HepG2 (cell line): ENCODE measurements around the gene MRPL14. TPM values are rescaled to one million over a fixed set of nuclear protein-coding genes. Genes with fewer than 3 reads are reported as not detected.

Experiments used
- DPF2 ChIP-seq: sonication (generic); formaldehyde crosslinking; IDR thresholded peaks from 2 replicates; pipeline ENCODE4 v1.4.0; 2020; ENCODE audit warnings: mild to moderate bottlenecking, low read depth, missing genetic modification reagents, borderline replicate concordance
- ESRRA ChIP-seq: sonication (generic); formaldehyde crosslinking; IDR thresholded peaks from 2 replicates; pipeline ENCODE4 v1.5.1; 2020; ENCODE audit warnings: mild to moderate bottlenecking, low read depth, missing genetic modification reagents
- KLF16 ChIP-seq, 2 experiments: sonication (generic) in 1 of 2; formaldehyde crosslinking in 1 of 2; IDR thresholded peaks; 2 replicates each; pipeline versions ENCODE4 v1.6.1 to v1.8.0; 2016 to 2023; ENCODE audit warnings: missing genetic modification reagents in 2 of 2, missing compliant biosample characterization in 1 of 2
- ZFYVE20 ChIP-seq: sonication (generic); formaldehyde crosslinking; IDR thresholded peaks from 2 replicates; pipeline ENCODE4 v1.8.0; 2023; ENCODE audit warnings: low read depth, mild to moderate bottlenecking, moderate library complexity, missing genetic modification reagents, borderline replicate concordance
- ZNF549 ChIP-seq: sonication (generic); formaldehyde crosslinking; IDR thresholded peaks from 2 replicates; pipeline ENCODE4 v1.5.0; 2020; ENCODE audit warnings: missing genetic modification reagents
- polyA plus RNA-seq, 8 experiments: library from polyadenylated mRNA; depleted of rRNA in 3 of 8; stranded (reverse) in 7 of 8; unstranded in 1 of 8; fragments of >200 nt; fragmentation: Illumina TruSeq in 4 of 8; extraction: Trizol in 4 of 8; gene quantifications; 2 replicates each; pipeline versions ENCODE4 v1.2.1 to v1.2.3, GENCODE V29; 2011 to 2016; ENCODE audit warnings: low read depth in 4 of 8, missing spikeins in 1 of 8, mixed read lengths in 1 of 8; ENCODE audit not compliant: insufficient read depth in 1 of 8
- total RNA-seq, 5 experiments: library from RNA; depleted of rRNA; stranded (reverse); fragments of >200 nt; fragmentation: Illumina TruSeq; extraction: Trizol; gene quantifications; 2 replicates each; pipeline ENCODE4 v1.2.3, GENCODE V29; 2016; ENCODE audit warnings: low read depth in 1 of 5
- TF ChIP-seq, protein P1 (sequence below): sonication (generic); formaldehyde crosslinking; IDR thresholded peaks from 2 replicates; pipeline ENCODE4 v1.5.1; 2020; ENCODE audit warnings: missing genetic modification reagents, mild to moderate bottlenecking, borderline replicate concordance
- TF ChIP-seq, protein P2 (sequence below): sonication (generic); formaldehyde crosslinking; IDR thresholded peaks from 2 replicates; pipeline ENCODE4 v1.4.0; 2020; ENCODE audit warnings: missing genetic modification reagents, borderline replicate concordance
- TF ChIP-seq, protein P3 (sequence below): sonication (generic); formaldehyde crosslinking; IDR thresholded peaks from 2 replicates; pipeline ENCODE4 v1.8.1; 2022; ENCODE audit warnings: low read depth, mild to moderate bottlenecking, missing genetic modification reagents
- TF ChIP-seq, protein P4 (sequence below): sonication (generic); formaldehyde crosslinking; IDR thresholded peaks from 2 replicates; pipeline ENCODE4 v1.5.0; 2020; ENCODE audit warnings: missing genetic modification reagents
- TF ChIP-seq, protein P5 (sequence below): IDR thresholded peaks from 2 replicates; pipeline ENCODE4 v1.6.1; 2016; ENCODE audit warnings: low read depth, missing genetic modification reagents, missing compliant biosample characterization

The MRPL14 gene
- total and polyA plus RNA-seq, 2 of the 13 experiments (the other 11 are each of a cell fraction or from before 2014, with no cell fraction given), result 157 to 178 TPM

DNA sequence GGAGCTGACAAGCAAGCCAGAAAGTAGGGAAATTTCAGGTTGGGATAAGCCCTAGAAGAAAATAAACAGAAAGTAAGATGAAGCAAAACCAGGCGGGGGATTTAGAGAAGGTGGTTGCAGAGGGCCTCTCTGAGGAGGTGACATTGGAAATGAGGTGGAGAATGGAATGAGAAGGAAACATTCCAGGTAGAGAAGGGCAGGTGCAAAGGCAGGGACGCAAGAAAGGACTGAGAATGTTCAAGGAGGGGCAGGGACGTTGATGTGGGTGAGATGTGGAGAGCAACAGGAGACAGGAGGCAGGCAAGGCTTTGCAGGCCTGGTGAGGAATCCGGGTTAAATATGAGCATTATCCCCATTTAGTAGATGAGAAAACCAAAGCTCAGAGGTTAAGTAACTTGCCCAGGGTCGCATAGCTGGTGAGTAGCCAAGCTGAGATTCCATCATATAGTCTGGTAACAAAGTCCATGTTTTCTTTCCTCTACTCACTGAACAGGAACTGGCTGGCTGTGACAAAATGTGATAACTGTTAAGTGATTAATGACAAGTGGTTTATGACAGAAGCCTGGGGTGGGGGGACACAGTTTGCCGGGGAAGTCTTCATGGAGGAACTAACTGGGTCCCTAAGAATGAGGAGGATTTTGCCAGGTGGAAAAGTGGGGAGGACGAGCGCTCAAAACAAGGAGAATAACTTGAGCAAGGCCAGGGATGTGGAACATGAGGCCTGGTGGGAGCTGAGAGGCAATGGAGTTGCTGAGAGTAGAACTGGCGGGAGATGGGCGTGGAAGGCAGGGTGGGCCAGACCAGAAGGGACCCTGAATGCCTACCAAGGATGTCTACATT lies 32.6 kb downstream of the MRPL14 start (continued):
- TF ChIP-seq, protein P1, sequence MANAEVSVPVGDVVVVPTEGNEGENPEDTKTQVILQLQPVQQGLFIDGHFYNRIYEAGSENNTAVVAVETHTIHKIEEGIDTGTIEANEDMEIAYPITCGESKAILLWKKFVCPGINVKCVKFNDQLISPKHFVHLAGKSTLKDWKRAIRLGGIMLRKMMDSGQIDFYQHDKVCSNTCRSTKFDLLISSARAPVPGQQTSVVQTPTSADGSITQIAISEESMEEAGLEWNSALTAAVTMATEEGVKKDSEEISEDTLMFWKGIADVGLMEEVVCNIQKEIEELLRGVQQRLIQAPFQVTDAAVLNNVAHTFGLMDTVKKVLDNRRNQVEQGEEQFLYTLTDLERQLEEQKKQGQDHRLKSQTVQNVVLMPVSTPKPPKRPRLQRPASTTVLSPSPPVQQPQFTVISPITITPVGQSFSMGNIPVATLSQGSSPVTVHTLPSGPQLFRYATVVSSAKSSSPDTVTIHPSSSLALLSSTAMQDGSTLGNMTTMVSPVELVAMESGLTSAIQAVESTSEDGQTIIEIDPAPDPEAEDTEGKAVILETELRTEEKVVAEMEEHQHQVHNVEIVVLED (CRISPR knock-in tag), result peak; percentile 71
- TF ChIP-seq ZNF549 (CRISPR knock-in tag) (no peak), DPF2 (CRISPR knock-in tag) (peak; percentile 95), KLF16 (CRISPR knock-in tag; IDR thresholded peaks at IDR 0.05) (peak in 1 of 2 experiments; percentile 62; a peak in 1 of 4 replicates), ESRRA (CRISPR knock-in tag) (peak; percentile 99), ZFYVE20 (CRISPR knock-in tag) (no peak)
- TF ChIP-seq, protein P2, sequence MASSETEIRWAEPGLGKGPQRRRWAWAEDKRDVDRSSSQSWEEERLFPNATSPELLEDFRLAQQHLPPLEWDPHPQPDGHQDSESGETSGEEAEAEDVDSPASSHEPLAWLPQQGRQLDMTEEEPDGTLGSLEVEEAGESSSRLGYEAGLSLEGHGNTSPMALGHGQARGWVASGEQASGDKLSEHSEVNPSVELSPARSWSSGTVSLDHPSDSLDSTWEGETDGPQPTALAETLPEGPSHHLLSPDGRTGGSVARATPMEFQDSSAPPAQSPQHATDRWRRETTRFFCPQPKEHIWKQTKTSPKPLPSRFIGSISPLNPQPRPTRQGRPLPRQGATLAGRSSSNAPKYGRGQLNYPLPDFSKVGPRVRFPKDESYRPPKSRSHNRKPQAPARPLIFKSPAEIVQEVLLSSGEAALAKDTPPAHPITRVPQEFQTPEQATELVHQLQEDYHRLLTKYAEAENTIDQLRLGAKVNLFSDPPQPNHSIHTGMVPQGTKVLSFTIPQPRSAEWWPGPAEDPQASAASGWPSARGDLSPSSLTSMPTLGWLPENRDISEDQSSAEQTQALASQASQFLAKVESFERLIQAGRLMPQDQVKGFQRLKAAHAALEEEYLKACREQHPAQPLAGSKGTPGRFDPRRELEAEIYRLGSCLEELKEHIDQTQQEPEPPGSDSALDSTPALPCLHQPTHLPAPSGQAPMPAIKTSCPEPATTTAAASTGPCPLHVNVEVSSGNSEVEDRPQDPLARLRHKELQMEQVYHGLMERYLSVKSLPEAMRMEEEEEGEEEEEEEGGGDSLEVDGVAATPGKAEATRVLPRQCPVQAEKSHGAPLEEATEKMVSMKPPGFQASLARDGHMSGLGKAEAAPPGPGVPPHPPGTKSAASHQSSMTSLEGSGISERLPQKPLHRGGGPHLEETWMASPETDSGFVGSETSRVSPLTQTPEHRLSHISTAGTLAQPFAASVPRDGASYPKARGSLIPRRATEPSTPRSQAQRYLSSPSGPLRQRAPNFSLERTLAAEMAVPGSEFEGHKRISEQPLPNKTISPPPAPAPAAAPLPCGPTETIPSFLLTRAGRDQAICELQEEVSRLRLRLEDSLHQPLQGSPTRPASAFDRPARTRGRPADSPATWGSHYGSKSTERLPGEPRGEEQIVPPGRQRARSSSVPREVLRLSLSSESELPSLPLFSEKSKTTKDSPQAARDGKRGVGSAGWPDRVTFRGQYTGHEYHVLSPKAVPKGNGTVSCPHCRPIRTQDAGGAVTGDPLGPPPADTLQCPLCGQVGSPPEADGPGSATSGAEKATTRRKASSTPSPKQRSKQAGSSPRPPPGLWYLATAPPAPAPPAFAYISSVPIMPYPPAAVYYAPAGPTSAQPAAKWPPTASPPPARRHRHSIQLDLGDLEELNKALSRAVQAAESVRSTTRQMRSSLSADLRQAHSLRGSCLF, result no peak
- TF ChIP-seq, protein P3, sequence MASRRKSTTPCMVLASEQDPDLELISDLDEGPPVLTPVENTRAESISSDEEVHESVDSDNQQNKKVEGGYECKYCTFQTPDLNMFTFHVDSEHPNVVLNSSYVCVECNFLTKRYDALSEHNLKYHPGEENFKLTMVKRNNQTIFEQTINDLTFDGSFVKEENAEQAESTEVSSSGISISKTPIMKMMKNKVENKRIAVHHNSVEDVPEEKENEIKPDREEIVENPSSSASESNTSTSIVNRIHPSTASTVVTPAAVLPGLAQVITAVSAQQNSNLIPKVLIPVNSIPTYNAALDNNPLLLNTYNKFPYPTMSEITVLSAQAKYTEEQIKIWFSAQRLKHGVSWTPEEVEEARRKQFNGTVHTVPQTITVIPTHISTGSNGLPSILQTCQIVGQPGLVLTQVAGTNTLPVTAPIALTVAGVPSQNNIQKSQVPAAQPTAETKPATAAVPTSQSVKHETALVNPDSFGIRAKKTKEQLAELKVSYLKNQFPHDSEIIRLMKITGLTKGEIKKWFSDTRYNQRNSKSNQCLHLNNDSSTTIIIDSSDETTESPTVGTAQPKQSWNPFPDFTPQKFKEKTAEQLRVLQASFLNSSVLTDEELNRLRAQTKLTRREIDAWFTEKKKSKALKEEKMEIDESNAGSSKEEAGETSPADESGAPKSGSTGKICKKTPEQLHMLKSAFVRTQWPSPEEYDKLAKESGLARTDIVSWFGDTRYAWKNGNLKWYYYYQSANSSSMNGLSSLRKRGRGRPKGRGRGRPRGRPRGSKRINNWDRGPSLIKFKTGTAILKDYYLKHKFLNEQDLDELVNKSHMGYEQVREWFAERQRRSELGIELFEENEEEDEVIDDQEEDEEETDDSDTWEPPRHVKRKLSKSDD, result no peak
- TF ChIP-seq, protein P4, sequence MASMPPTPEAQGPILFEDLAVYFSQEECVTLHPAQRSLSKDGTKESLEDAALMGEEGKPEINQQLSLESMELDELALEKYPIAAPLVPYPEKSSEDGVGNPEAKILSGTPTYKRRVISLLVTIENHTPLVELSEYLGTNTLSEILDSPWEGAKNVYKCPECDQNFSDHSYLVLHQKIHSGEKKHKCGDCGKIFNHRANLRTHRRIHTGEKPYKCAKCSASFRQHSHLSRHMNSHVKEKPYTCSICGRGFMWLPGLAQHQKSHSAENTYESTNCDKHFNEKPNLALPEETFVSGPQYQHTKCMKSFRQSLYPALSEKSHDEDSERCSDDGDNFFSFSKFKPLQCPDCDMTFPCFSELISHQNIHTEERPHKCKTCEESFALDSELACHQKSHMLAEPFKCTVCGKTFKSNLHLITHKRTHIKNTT (CRISPR knock-in tag), result no peak
- TF ChIP-seq, protein P5, sequence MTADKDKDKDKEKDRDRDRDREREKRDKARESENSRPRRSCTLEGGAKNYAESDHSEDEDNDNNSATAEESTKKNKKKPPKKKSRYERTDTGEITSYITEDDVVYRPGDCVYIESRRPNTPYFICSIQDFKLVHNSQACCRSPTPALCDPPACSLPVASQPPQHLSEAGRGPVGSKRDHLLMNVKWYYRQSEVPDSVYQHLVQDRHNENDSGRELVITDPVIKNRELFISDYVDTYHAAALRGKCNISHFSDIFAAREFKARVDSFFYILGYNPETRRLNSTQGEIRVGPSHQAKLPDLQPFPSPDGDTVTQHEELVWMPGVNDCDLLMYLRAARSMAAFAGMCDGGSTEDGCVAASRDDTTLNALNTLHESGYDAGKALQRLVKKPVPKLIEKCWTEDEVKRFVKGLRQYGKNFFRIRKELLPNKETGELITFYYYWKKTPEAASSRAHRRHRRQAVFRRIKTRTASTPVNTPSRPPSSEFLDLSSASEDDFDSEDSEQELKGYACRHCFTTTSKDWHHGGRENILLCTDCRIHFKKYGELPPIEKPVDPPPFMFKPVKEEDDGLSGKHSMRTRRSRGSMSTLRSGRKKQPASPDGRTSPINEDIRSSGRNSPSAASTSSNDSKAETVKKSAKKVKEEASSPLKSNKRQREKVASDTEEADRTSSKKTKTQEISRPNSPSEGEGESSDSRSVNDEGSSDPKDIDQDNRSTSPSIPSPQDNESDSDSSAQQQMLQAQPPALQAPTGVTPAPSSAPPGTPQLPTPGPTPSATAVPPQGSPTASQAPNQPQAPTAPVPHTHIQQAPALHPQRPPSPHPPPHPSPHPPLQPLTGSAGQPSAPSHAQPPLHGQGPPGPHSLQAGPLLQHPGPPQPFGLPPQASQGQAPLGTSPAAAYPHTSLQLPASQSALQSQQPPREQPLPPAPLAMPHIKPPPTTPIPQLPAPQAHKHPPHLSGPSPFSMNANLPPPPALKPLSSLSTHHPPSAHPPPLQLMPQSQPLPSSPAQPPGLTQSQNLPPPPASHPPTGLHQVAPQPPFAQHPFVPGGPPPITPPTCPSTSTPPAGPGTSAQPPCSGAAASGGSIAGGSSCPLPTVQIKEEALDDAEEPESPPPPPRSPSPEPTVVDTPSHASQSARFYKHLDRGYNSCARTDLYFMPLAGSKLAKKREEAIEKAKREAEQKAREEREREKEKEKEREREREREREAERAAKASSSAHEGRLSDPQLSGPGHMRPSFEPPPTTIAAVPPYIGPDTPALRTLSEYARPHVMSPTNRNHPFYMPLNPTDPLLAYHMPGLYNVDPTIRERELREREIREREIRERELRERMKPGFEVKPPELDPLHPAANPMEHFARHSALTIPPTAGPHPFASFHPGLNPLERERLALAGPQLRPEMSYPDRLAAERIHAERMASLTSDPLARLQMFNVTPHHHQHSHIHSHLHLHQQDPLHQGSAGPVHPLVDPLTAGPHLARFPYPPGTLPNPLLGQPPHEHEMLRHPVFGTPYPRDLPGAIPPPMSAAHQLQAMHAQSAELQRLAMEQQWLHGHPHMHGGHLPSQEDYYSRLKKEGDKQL (CRISPR knock-in tag), result peak; percentile 73; the same call in 1 of the 2 replicates
